Esophagus squamous epithelium (tissue), 4 donors: ENCODE data around the gene PLXDC1.

ENCODE experiments used
- POLR2A ChIP-seq, 4 donors: fragments of 450-650 bp; IDR thresholded peaks; one replicate each; pipeline ENCODE4 v1.6.1; 2017; ENCODE audit warnings: antibody characterized with exemption in 4 of 4, mild to moderate bottlenecking in 4 of 4, moderate library complexity in 3 of 4
- TF ChIP-seq, protein P1 (sequence below), 6 experiments: fragments of 450-650 bp in 4 of 6; fragments of 200-600 bp in 2 of 6; sonication (generic) in 2 of 6; IDR thresholded peaks; one replicate each; pipeline ENCODE4 v1.5.1; 2016 to 2019; ENCODE audit warnings: antibody characterized with exemption in 6 of 6, mild to moderate bottlenecking in 4 of 6, moderate library complexity in 4 of 6

DNA sequence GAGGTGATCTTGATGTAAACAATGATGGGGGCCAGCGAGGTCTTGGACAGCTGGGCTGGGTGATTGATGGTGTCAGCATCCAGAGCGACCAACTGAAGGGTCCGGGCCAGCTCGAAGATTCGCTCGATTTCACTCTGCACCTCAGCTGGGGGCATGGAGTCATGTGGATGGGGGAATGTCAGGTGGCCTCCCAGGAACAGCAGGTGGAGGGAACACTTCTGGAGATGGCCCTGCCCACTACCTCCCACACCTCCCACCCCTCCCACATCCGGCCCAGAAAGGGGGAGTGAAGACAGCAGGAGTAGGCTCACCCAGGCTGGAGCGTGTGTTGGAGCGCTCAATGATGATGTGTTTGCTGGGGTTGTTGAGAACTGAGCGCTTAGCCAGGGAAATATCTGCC is 32.3 kb upstream of the PLXDC1 start:
- TF ChIP-seq, protein P1, sequence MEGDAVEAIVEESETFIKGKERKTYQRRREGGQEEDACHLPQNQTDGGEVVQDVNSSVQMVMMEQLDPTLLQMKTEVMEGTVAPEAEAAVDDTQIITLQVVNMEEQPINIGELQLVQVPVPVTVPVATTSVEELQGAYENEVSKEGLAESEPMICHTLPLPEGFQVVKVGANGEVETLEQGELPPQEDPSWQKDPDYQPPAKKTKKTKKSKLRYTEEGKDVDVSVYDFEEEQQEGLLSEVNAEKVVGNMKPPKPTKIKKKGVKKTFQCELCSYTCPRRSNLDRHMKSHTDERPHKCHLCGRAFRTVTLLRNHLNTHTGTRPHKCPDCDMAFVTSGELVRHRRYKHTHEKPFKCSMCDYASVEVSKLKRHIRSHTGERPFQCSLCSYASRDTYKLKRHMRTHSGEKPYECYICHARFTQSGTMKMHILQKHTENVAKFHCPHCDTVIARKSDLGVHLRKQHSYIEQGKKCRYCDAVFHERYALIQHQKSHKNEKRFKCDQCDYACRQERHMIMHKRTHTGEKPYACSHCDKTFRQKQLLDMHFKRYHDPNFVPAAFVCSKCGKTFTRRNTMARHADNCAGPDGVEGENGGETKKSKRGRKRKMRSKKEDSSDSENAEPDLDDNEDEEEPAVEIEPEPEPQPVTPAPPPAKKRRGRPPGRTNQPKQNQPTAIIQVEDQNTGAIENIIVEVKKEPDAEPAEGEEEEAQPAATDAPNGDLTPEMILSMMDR (IDR thresholded peaks at IDR 0.05) = no peak
- no peak for TF ChIP-seq POLR2A (IDR thresholded peaks at IDR 0.05)
